ENCODE data around the gene PRIM1. TPM values are rescaled to one million over a fixed set of nuclear protein-coding genes. Genes with fewer than 3 reads are reported as not detected.

The PRIM1 gene
- total and polyA plus RNA-seq, 2 of the 13 experiments (the other 11 are each of a cell fraction or from before 2014, with no cell fraction given) = 30.0 to 47.3 TPM

DNA sequence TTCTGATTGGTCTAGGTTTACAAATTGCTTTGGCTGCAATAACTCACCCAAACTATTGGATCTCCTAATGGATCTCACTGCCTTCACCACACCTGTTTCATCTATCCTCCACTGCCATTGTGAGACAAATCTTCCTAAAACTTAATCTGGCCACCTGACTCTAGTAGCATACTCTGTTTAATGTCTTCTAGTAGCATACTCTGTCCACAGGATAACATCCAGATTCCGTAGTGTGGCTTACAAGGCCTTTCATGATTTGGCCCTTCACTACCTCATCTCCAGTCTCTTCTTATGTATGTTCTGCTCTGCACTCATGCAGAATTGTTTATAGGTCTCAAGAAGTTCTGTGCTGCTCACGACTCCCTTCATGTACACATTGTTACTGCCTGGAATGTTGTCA lies 21.0 kb upstream of the PRIM1 start:
- ChIA-PET CTCF (ENCODE audit: low intra/inter-chr PET ratio, low total read pairs) (no interaction called here), POLR2A (no interaction called here)
- H3K4me1 ChIP-seq (ENCODE audit: insufficient read depth, low read length) = peaks cover 16% of the 10 kb centered on the region
- no TSS peak for BruUV-seq (replicated peaks)
- no peak overlapping the region for H3K27ac ChIP-seq (ENCODE audit: extremely low read length, insufficient read depth, low read length)
- no peaks in the 10 kb centered on the region for H3K79me2 ChIP-seq (ENCODE audit: insufficient read depth, low read length)
- WGBS (ENCODE audit: low lambda C conversion rate) = 58% methylated on average over 2 of the region's 2 CpGs
- no peak overlapping the region for H3K4me2 ChIP-seq (ENCODE audit: low read depth, low read length)
- no peak overlapping the region for H2AFZ ChIP-seq (ENCODE audit: low read length)
- ATAC-seq (no peak), FAIRE-seq (no peak), DNase-seq (ENCODE audit: low spot score) (no peak)
- no peaks in the 10 kb centered on the region for H3K9me3 ChIP-seq (ENCODE audit: low read length)
- H3K36me3 ChIP-seq (replicated peaks in 1 of 2; ENCODE audit: control insufficient read depth in 1 of 2, insufficient read depth in 2 of 2, low read length in 2 of 2) = no peaks in the 10 kb centered on the region
- H4K20me1 ChIP-seq (ENCODE audit: insufficient read depth, low read length) = no peaks in the 10 kb centered on the region
- in situ Hi-C loops (cut with HindIII; ENCODE audit: extremely low pct_ligation_motif_present, low pct_unique_long_range_greater_than_20kb) = no loop called here
- no peak overlapping the region for H3K4me3 ChIP-seq (replicated peaks in 1 of 3; ENCODE audit: insufficient read depth in 1 of 3, low read depth in 2 of 3, low read length in 3 of 3)
- no peak overlapping the region for H3K9ac ChIP-seq (ENCODE audit: insufficient read depth, low read depth, low read length)
- TF ChIP-seq ZNF576 (CRISPR knock-in tag; IDR thresholded peaks at IDR 0.05) (no peak), ZNF547 (CRISPR knock-in tag; IDR thresholded peaks at IDR 0.05) (no peak), ZNF205 (CRISPR knock-in tag; IDR thresholded peaks at IDR 0.05) (no peak), RFXAP (CRISPR knock-in tag; IDR thresholded peaks at IDR 0.05; ENCODE audit: borderline replicate concordance) (no peak), RFX3 (CRISPR knock-in tag; IDR thresholded peaks at IDR 0.05) (no peak), HMG20B (CRISPR knock-in tag; conservative IDR thresholded peaks at IDR 0.05) (no peak), KLF12 (CRISPR knock-in tag; IDR thresholded peaks at IDR 0.05; ENCODE audit: borderline replicate concordance) (no peak), SMAD1 (CRISPR knock-in tag; IDR thresholded peaks at IDR 0.05; ENCODE audit: borderline replicate concordance, low read depth) (no peak), ZNF10 (CRISPR knock-in tag; IDR thresholded peaks at IDR 0.05; ENCODE audit: borderline replicate concordance, low read depth) (no peak), ZNF761 (CRISPR knock-in tag; conservative IDR thresholded peaks at IDR 0.05) (no peak), MXD3 (CRISPR knock-in tag; IDR thresholded peaks at IDR 0.05) (no peak), ZNF431 (CRISPR knock-in tag; IDR thresholded peaks at IDR 0.05; ENCODE audit: borderline replicate concordance, low read depth) (no peak), ZNF460 (CRISPR knock-in tag; IDR thresholded peaks at IDR 0.05; ENCODE audit: borderline replicate concordance) (no peak), NCOR1 (IDR thresholded peaks at IDR 0.05; ENCODE audit: borderline replicate concordance, low read length) (no peak), ZSCAN9 (CRISPR knock-in tag; IDR thresholded peaks at IDR 0.05; ENCODE audit: borderline replicate concordance) (no peak)
- H3K27me3 ChIP-seq (ENCODE audit: control insufficient read depth in 1 of 2, insufficient read depth in 2 of 2, low read length in 2 of 2) = peaks cover 0 to 3% of the 10 kb centered on the region in 2 experiments; a peak in 1 of 5 replicates
- intact Hi-C loops (cut with micrococcal nuclease; ENCODE audit: unreplicated experiment) = no loop called here
